GM18505 (cell line): ENCODE results near the gene PTPRCAP.
"Not testable (repeated sequence)": the region's sequence is repeated elsewhere in the genome, so short reads cannot be mapped to it uniquely, and the experiment has no call there.

Experiments used
- ATAC-seq: cut with Tn5 transposase; IDR thresholded peaks from one replicate; pipeline ENCODE4 v1.9.1; 2021; ENCODE audit not compliant: unreplicated experiment
- POLR2A ChIP-seq: IDR thresholded peaks from 4 replicates; pipeline ENCODE4 v1.6.1; 2011; ENCODE audit warnings: borderline replicate concordance; ENCODE audit not compliant: insufficient read depth, insufficient read length; ENCODE audit errors: extremely low read depth

Gene PTPRCAP

GRCh38 chr11:67433536-67434394, 3.7 kb downstream of the PTPRCAP start:
- no peak for ATAC-seq
- TF ChIP-seq POLR2A: no peak

- TF ChIP-seq POLR2A: no peak
- no peak for ATAC-seq
These were observed 4.7 kb downstream of the PTPRCAP start for GRCh38 chr11:67432655-67433349.

GRCh38 chr11:67431346-67432249, 5.9 kb downstream of the PTPRCAP start:
- TF ChIP-seq POLR2A: no peak
- ATAC-seq: no peak

- no peak for ATAC-seq
- no peak for TF ChIP-seq POLR2A
These were observed 7.8 kb downstream of the PTPRCAP start for GRCh38 chr11:67429722-67430121.

- no peak for TF ChIP-seq POLR2A
- ATAC-seq: no peak
These were observed 8.3 kb downstream of the PTPRCAP start for GRCh38 chr11:67429038-67429668.

- TF ChIP-seq POLR2A: peak; percentile 90
- peak; percentile 81 for ATAC-seq
These were observed 9.2 kb downstream of the PTPRCAP start, which contains the start of gene RPS6KB2 for GRCh38 chr11:67428052-67429001. TSS of gene RPS6KB2 (plus strand) at chr11:67428494. CDS start at chr11:67428546, 52 bp downstream.

- ATAC-seq: not testable (repeated sequence)
These were observed 10.1 kb downstream of the PTPRCAP start for GRCh38 chr11:67427364-67427859.

GRCh38 chr11:67423891-67424613, 13.4 kb downstream of the PTPRCAP start:
- no peak for TF ChIP-seq POLR2A

GRCh38 chr11:67423466-67423865, 14.0 kb downstream of the PTPRCAP start:
- no peak for TF ChIP-seq POLR2A
- ATAC-seq: no peak

More at GRCh38 chr11:67423891-67424613, 13.4 kb downstream of the PTPRCAP start:
- no peak for ATAC-seq

- no peak for ATAC-seq
- TF ChIP-seq POLR2A: no peak
These were observed 14.6 kb downstream of the PTPRCAP start for GRCh38 chr11:67422891-67423290.

GRCh38 chr11:67421430-67422031, 16.0 kb downstream of the PTPRCAP start:
- ATAC-seq: no peak
- TF ChIP-seq POLR2A: no peak
